CD4-positive, alpha-beta T cell (primary cell): ENCODE results near the gene NKAIN4. TPM values are rescaled to one million over a fixed set of nuclear protein-coding genes. Genes with fewer than 3 reads are reported as not detected.

ENCODE experiments used
- ATAC-seq: fragments of 200-7000 bp; cut with Tn5 transposase; one replicate; pipeline ENCODE4 v1.10.0; 2022; ENCODE audit warnings: mild to moderate bottlenecking; ENCODE audit not compliant: poor library complexity
- CTCF ChIA-PET: fragments of 350-600 bp; sonication (Branson Sonifier 250); formaldehyde crosslinking; loops from one replicate; lab custom pipeline; 2021; ENCODE audit warnings: antibody characterized with exemption, inconsistent platforms; lab: Charles Lee
- POLR2A ChIA-PET: fragments of 350-600 bp; sonication (Branson Sonifier 250); formaldehyde crosslinking; loops from one replicate; lab custom pipeline; 2021; ENCODE audit warnings: antibody characterized with exemption, inconsistent platforms; lab: Charles Lee
- DNase-seq, 14 experiments: peaks; one replicate each; pipeline ENCODE4 v3.0.0-alpha.2; 2013 to 2020; ENCODE audit warnings: mixed read lengths in 2 of 14
- H3K27ac ChIP-seq, 2 donors: one replicate each; pipeline versions ENCODE4 v1.5.1 to v1.7.0; 2013; ENCODE audit warnings: low read length in 2 of 2, low read depth in 1 of 2, mild to moderate bottlenecking in 1 of 2
- H3K27me3 ChIP-seq, 2 experiments: 1 replicate in 1 of 2; 2 replicates in 1 of 2; pipeline versions ENCODE4 v1.6.1 to v1.7.0; 2013; ENCODE audit warnings: low read length in 2 of 2, control low read depth in 1 of 2, mild to moderate bottlenecking in 1 of 2, moderate library complexity in 1 of 2; ENCODE audit not compliant: insufficient read depth in 2 of 2, control insufficient read depth in 1 of 2
- H3K36me3 ChIP-seq: one replicate; pipeline ENCODE4 v1.6.1; 2013; ENCODE audit warnings: low read length, control low read depth; ENCODE audit not compliant: insufficient read depth
- H3K4me1 ChIP-seq: one replicate; pipeline ENCODE4 v1.6.1; 2013; ENCODE audit warnings: low read length, control low read depth; ENCODE audit not compliant: insufficient read depth
- H3K4me3 ChIP-seq: one replicate; pipeline ENCODE4 v1.5.1; 2013; ENCODE audit warnings: mild to moderate bottlenecking, low read length, moderate library complexity
- H3K9me3 ChIP-seq, 2 experiments: 1 replicate in 1 of 2; 2 replicates in 1 of 2; pipeline versions ENCODE4 v1.6.1 to v1.7.0; 2013; ENCODE audit warnings: low read length in 2 of 2, mild to moderate bottlenecking in 2 of 2, control low read depth in 1 of 2, moderate library complexity in 1 of 2; ENCODE audit not compliant: control insufficient read depth in 1 of 2, insufficient read depth in 1 of 2
- H3K27ac Mint-ChIP-seq: one replicate; pipeline ENCODE4 v1.8.0; 2020; ENCODE audit warnings: mixed read lengths
- H3K27me3 Mint-ChIP-seq: one replicate; pipeline ENCODE4 v1.8.0; 2021; ENCODE audit warnings: mixed read lengths
- H3K36me3 Mint-ChIP-seq: one replicate; pipeline ENCODE4 v1.8.0; 2021; ENCODE audit warnings: low read depth, mixed read lengths
- H3K4me1 Mint-ChIP-seq: one replicate; pipeline ENCODE4 v1.8.0; 2021; ENCODE audit warnings: low read depth, mixed read lengths
- H3K4me3 Mint-ChIP-seq: one replicate; pipeline ENCODE4 v1.8.0; 2020; ENCODE audit warnings: mild to moderate bottlenecking, mixed read lengths
- H3K9me3 Mint-ChIP-seq: one replicate; pipeline ENCODE4 v1.8.0; 2020; ENCODE audit warnings: mixed read lengths
- CTCF ChIP-seq: fragments of 200-600 bp; IDR thresholded peaks from one replicate; pipeline ENCODE4 v1.8.0; 2022; ENCODE audit warnings: antibody characterized with exemption, mild to moderate bottlenecking
- intact Hi-C, 2 experiments: fragments of 100-400 bp; cut with DNase I in 1 of 2; cut with micrococcal nuclease in 1 of 2; formaldehyde crosslinking; loops; one replicate each; pipeline versions ENCODE4 v1.15.1 to v1.9.0; 2023 to 2025; cut with DNase I, micrococcal nuclease
- total RNA-seq, 174 experiments: library from RNA in 2 of 174; stranded (reverse) in 2 of 174; gene quantifications; one replicate each; pipeline ENCODE4 v1.2.3 and lab custom pipeline; 2021 to 2026

NKAIN4 gene
- total RNA-seq, 2 experiments from 2014 or later: not detected

- peaks cover 79% of the 10 kb centered on the region for H3K36me3 ChIP-seq
- H3K4me3 ChIP-seq: no peak overlapping the region
- no peaks in the 10 kb centered on the region for H3K27me3 ChIP-seq
- no peak for DNase-seq
- ChIA-PET POLR2A (no interaction called here), CTCF (no interaction called here)
- no peak for ATAC-seq
- no peak for TF ChIP-seq CTCF
- Mint-ChIP-seq H3K27ac (no peak overlapping the region), H3K4me3 (no peak overlapping the region), H3K4me1 (peaks cover 42% of the 10 kb centered on the region), H3K36me3 (peaks cover 91% of the 10 kb centered on the region), H3K9me3 (no peaks in the 10 kb centered on the region), H3K27me3 (no peaks in the 10 kb centered on the region)
- intact Hi-C loops: no loop called here
- H3K4me1 ChIP-seq: peaks cover 21% of the 10 kb centered on the region
- H3K9me3 ChIP-seq: no peaks in the 10 kb centered on the region
- H3K27ac ChIP-seq: no peak overlapping the region
Measured at GRCh38 chr20:63202021-63202420, 52.2 kb downstream of the NKAIN4 start.

GRCh38 chr20:63198606-63199005 is 55.7 kb downstream of the NKAIN4 start:
- H3K4me3 Mint-ChIP-seq: no peak overlapping the region
- H3K4me1 Mint-ChIP-seq: peaks cover 37% of the 10 kb centered on the region
- POLR2A ChIA-PET: no interaction called here
- peaks cover 83% of the 10 kb centered on the region for H3K36me3 Mint-ChIP-seq
- peaks cover 25% of the 10 kb centered on the region for H3K4me1 ChIP-seq
- ATAC-seq (no peak), DNase-seq (no peak)
- H3K4me3 ChIP-seq: no peak overlapping the region
- no peaks in the 10 kb centered on the region for H3K27me3 Mint-ChIP-seq
- peaks cover 72% of the 10 kb centered on the region for H3K36me3 ChIP-seq
- no peak overlapping the region for H3K27ac ChIP-seq
- H3K27me3 ChIP-seq: no peaks in the 10 kb centered on the region
- H3K9me3 ChIP-seq: no peaks in the 10 kb centered on the region
- CTCF ChIA-PET: no interaction called here
- no peaks in the 10 kb centered on the region for H3K9me3 Mint-ChIP-seq
- TF ChIP-seq CTCF: no peak
- H3K27ac Mint-ChIP-seq: peak overlapping the region; percentile 36
- intact Hi-C loops: no loop called here

GRCh38 chr20:63196768-63197470 is 57.3 kb downstream of the NKAIN4 start:
- no peaks in the 10 kb centered on the region for H3K27me3 ChIP-seq
- TF ChIP-seq CTCF: no peak
- Mint-ChIP-seq H3K27ac (peak overlapping the region; percentile 39), H3K27me3 (no peaks in the 10 kb centered on the region), H3K4me3 (no peak overlapping the region), H3K9me3 (no peaks in the 10 kb centered on the region), H3K36me3 (peaks cover 68% of the 10 kb centered on the region), H3K4me1 (peaks cover 37% of the 10 kb centered on the region)
- intact Hi-C loops: no loop called here
- no peaks in the 10 kb centered on the region for H3K9me3 ChIP-seq
- no peak overlapping the region for H3K4me3 ChIP-seq
- DNase-seq: no peak
- no peak for ATAC-seq
- peaks cover 55% of the 10 kb centered on the region for H3K36me3 ChIP-seq
- CTCF ChIA-PET: no interaction called here
- no peak overlapping the region for H3K27ac ChIP-seq
- POLR2A ChIA-PET: interaction anchor here (0.6 kb wide), 1 partner anchor 19 kb away, joined by 3 read pairs; no protein-coding TSS in a partner anchor
- H3K4me1 ChIP-seq: peaks cover 21% of the 10 kb centered on the region
